CD14-positive monocyte (primary cell): ENCODE data around the gene TNFAIP8. TPM values are rescaled to one million over a fixed set of nuclear protein-coding genes. Genes with fewer than 3 reads are reported as not detected.

Experiments
- DNase-seq, 3 donors: peaks; one replicate each; pipeline ENCODE4 v3.0.0-alpha.2; 2011 to 2022
- H2AFZ ChIP-seq: 2 replicates; pipeline ENCODE4 v1.6.0; 2012; ENCODE audit warnings: mild to moderate bottlenecking, low read depth, low read length, inconsistent platforms; ENCODE audit not compliant: insufficient read depth, poor library complexity, severe bottlenecking
- H3K27ac ChIP-seq, 2 donors: 1 replicate in 1 of 2; 2 replicates in 1 of 2; pipeline ENCODE4 v1.5.1; 2012 to 2013; ENCODE audit warnings: low read length in 2 of 2, control low read depth in 1 of 2, inconsistent platforms in 1 of 2, low read depth in 1 of 2, mild to moderate bottlenecking in 1 of 2
- H3K27me3 ChIP-seq, 2 donors: one replicate each; pipeline versions ENCODE4 v1.6.0 to v1.6.1; 2011 to 2013; ENCODE audit warnings: low read length in 2 of 2; ENCODE audit not compliant: control insufficient read depth in 2 of 2, insufficient read depth in 2 of 2
- H3K36me3 ChIP-seq, 2 donors: replicated peaks in 1 of 2; 1 replicate in 1 of 2; 2 replicates in 1 of 2; pipeline versions ENCODE4 v1.5.1 to v1.6.1; 2012 to 2013; ENCODE audit warnings: low read length in 2 of 2, control low read depth in 1 of 2, inconsistent platforms in 1 of 2, mild to moderate bottlenecking in 1 of 2; ENCODE audit not compliant: insufficient read depth in 2 of 2, control insufficient read depth in 1 of 2
- H3K4me1 ChIP-seq, 2 donors: 1 replicate in 1 of 2; 2 replicates in 1 of 2; pipeline versions ENCODE4 v1.5.1 to v1.6.1; 2012 to 2013; ENCODE audit warnings: low read length in 2 of 2, control low read depth in 1 of 2, inconsistent platforms in 1 of 2, mild to moderate bottlenecking in 1 of 2, moderate library complexity in 1 of 2; ENCODE audit not compliant: insufficient read depth in 2 of 2, control insufficient read depth in 1 of 2
- H3K4me2 ChIP-seq: replicated peaks from 2 replicates; pipeline ENCODE3; 2012; ENCODE audit warnings: low read length, moderate library complexity, mild to moderate bottlenecking; ENCODE audit not compliant: poor library complexity, severe bottlenecking; ENCODE audit errors: extremely low read depth
- H3K4me3 ChIP-seq, 3 experiments: fragments of 200-600 bp in 1 of 3; sonication (generic) in 1 of 3; replicated peaks in 1 of 3; 1 replicate in 2 of 3; 2 replicates in 1 of 3; pipeline ENCODE4 v1.5.1; 2011 to 2013; ENCODE audit warnings: low read length in 3 of 3, mild to moderate bottlenecking in 3 of 3, control low read depth in 2 of 3, low read depth in 2 of 3, inconsistent platforms in 1 of 3, moderate library complexity in 1 of 3
- H3K79me2 ChIP-seq: 2 replicates; pipeline ENCODE4 v1.6.0; 2012; ENCODE audit warnings: mild to moderate bottlenecking, control low read depth, inconsistent platforms, low read length, moderate library complexity; ENCODE audit not compliant: insufficient read depth
- H3K9ac ChIP-seq: 2 replicates; pipeline ENCODE4 v1.6.0; 2017; ENCODE audit warnings: low read length, mild to moderate bottlenecking; ENCODE audit not compliant: insufficient read depth, poor library complexity, severe bottlenecking
- H3K9me3 ChIP-seq, 2 donors: replicated peaks in 1 of 2; 1 replicate in 1 of 2; 2 replicates in 1 of 2; pipeline versions ENCODE4 v1.5.1 to v1.6.1; 2012 to 2013; ENCODE audit warnings: low read length in 2 of 2, control low read depth in 1 of 2; ENCODE audit not compliant: control insufficient read depth in 1 of 2, insufficient read depth in 1 of 2
- H4K20me1 ChIP-seq: 2 replicates; pipeline ENCODE4 v1.6.0; 2012; ENCODE audit warnings: mild to moderate bottlenecking, low read length, control low read depth, moderate library complexity; ENCODE audit not compliant: insufficient read depth
- H3K27ac Mint-ChIP-seq, 7 donors: one replicate each; pipeline ENCODE4 v1.8.0; 2020; ENCODE audit warnings: mild to moderate bottlenecking in 7 of 7, mixed read lengths in 7 of 7, moderate library complexity in 6 of 7, inconsistent platforms in 2 of 7
- H3K27me3 Mint-ChIP-seq, 3 donors: one replicate each; pipeline ENCODE4 v1.8.0; 2021 to 2022; ENCODE audit warnings: low read depth in 3 of 3, mild to moderate bottlenecking in 3 of 3, mixed read lengths in 3 of 3, moderate library complexity in 3 of 3, inconsistent platforms in 1 of 3
- H3K36me3 Mint-ChIP-seq, 2 donors: one replicate each; pipeline ENCODE4 v1.8.0; 2020; ENCODE audit warnings: mixed read lengths in 2 of 2, inconsistent platforms in 1 of 2, mild to moderate bottlenecking in 1 of 2
- H3K4me1 Mint-ChIP-seq: one replicate; pipeline ENCODE4 v1.8.0; 2020; ENCODE audit warnings: mild to moderate bottlenecking, mixed read lengths
- H3K4me3 Mint-ChIP-seq, 2 donors: one replicate each; pipeline ENCODE4 v1.8.0; 2020; ENCODE audit warnings: mild to moderate bottlenecking in 2 of 2, mixed read lengths in 2 of 2, moderate library complexity in 1 of 2
- H3K9me3 Mint-ChIP-seq, 7 donors: one replicate each; pipeline ENCODE4 v1.8.0; 2020 to 2022; ENCODE audit warnings: mixed read lengths in 7 of 7, mild to moderate bottlenecking in 6 of 7, moderate library complexity in 6 of 7, inconsistent platforms in 2 of 7
- WGBS: methylation state at CpG from one replicate; pipeline ENCODE4 v1.1.5; 2013; ENCODE audit warnings: missing lambda C conversion rate; ENCODE audit not compliant: insufficient coverage; 5-methylcytosine and 5-hydroxymethylcytosine counted together
- intact Hi-C, 2 donors: fragments of 100-400 bp; cut with micrococcal nuclease; formaldehyde crosslinking; loops; one replicate each; pipeline versions ENCODE4 v1.15.0 to v1.15.1; 2023
- polyA plus RNA-seq, 3 donors: library from polyadenylated mRNA; depleted of rRNA in 1 of 3; unstranded in 2 of 3; stranded (reverse) in 1 of 3; fragments of 300-500 nt in 2 of 3; fragments of >200 nt in 1 of 3; fragmentation: Illumina TruSeq in 2 of 3; gene quantifications; 1 replicate in 2 of 3; 2 replicates in 1 of 3; pipeline ENCODE4 v1.2.3, GENCODE V29; 2012 to 2021
- TF ChIP-seq, protein P1 (sequence below): fragments of 200-600 bp; IDR thresholded peaks from one replicate; pipeline ENCODE4 v1.8.0; 2022; ENCODE audit warnings: antibody characterized with exemption, mild to moderate bottlenecking

TNFAIP8 gene
- polyA plus RNA-seq, 3 donors: 20.6 to 55.5 (median 47.0) TPM

DNA sequence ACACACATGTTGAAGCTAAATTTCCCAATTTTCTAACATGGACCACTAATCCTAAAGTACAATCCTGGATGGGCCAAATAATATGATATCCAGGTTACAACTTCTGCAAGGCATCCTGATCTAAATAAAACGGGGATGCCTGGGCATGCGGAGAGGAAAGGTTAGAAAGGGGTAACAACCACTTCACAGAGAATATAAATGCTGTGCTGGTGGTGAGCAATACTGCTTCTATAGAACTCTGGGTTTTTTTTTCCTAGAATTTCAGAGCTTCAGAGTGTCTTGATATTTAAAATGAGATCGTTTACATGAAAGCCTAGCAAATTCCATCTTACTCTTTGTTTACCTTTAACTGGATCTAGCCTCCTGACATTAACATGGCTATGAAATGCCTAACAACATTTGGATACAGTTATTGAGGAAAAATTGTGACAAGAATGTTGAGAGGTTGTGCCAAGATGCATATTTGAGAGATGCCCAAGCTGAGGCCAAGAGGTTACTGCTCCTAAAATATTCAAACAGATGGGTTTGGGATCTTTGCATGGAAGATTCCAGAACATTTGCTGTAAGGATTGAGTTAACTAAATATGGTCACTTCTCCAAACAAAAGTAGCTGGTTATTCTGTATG, 22.4 kb downstream of the TNFAIP8 start:
- Mint-ChIP-seq H3K9me3 (no peaks in the 10 kb centered on the region), H3K27ac (peak overlapping the region in 3 of 7 donors; percentile 44 to 61 (median 47)), H3K36me3 (peaks cover 15 to 17% of the 10 kb centered on the region in 2 donors), H3K27me3 (no peaks in the 10 kb centered on the region), H3K4me1 (peaks cover 30% of the 10 kb centered on the region), H3K4me3 (no peak overlapping the region)
- no peak overlapping the region for H3K9ac ChIP-seq
- intact Hi-C loops: no loop called here
- H3K9me3 ChIP-seq: no peaks in the 10 kb centered on the region
- H2AFZ ChIP-seq: no peak overlapping the region
- peaks cover 100% of the 10 kb centered on the region for H3K79me2 ChIP-seq
- TF ChIP-seq, protein P1, sequence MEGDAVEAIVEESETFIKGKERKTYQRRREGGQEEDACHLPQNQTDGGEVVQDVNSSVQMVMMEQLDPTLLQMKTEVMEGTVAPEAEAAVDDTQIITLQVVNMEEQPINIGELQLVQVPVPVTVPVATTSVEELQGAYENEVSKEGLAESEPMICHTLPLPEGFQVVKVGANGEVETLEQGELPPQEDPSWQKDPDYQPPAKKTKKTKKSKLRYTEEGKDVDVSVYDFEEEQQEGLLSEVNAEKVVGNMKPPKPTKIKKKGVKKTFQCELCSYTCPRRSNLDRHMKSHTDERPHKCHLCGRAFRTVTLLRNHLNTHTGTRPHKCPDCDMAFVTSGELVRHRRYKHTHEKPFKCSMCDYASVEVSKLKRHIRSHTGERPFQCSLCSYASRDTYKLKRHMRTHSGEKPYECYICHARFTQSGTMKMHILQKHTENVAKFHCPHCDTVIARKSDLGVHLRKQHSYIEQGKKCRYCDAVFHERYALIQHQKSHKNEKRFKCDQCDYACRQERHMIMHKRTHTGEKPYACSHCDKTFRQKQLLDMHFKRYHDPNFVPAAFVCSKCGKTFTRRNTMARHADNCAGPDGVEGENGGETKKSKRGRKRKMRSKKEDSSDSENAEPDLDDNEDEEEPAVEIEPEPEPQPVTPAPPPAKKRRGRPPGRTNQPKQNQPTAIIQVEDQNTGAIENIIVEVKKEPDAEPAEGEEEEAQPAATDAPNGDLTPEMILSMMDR: no peak
- no peaks in the 10 kb centered on the region for H3K27me3 ChIP-seq
- no peak overlapping the region for H3K4me3 ChIP-seq
- no peak overlapping the region for H3K4me2 ChIP-seq
- H3K27ac ChIP-seq: peak overlapping the region in 1 of 2 donors; percentile 27
- no CpG with 5 or more reads among the region's 3 CpGs for WGBS
- no peak for DNase-seq
- H4K20me1 ChIP-seq: peaks cover 100% of the 10 kb centered on the region
- H3K4me1 ChIP-seq: peaks cover 0 to 20% of the 10 kb centered on the region in 2 donors
- peaks cover 6 to 30% of the 10 kb centered on the region in 2 donors for H3K36me3 ChIP-seq

GRCh38 chr5:119379096-119379495, 23.3 kb downstream of the TNFAIP8 start:
- Histone ChIP-seq H3K27me3 (no peaks in the 10 kb centered on the region), H3K9me3 (no peaks in the 10 kb centered on the region), H3K36me3 (peaks cover 6 to 24% of the 10 kb centered on the region in 2 donors), H3K27ac (peak overlapping the region in 1 of 2 donors; percentile 20), H3K9ac (no peak overlapping the region), H3K79me2 (peaks cover 100% of the 10 kb centered on the region), H3K4me2 (no peak overlapping the region), H4K20me1 (peaks cover 100% of the 10 kb centered on the region), H3K4me3 (no peak overlapping the region), H3K4me1 (peaks cover 0 to 20% of the 10 kb centered on the region in 2 donors), H2AFZ (no peak overlapping the region)
- no peaks in the 10 kb centered on the region for H3K9me3 Mint-ChIP-seq
- 100% methylated on average over 1 of the region's 2 CpGs for WGBS
- TF ChIP-seq, protein P1: no peak
- H3K4me3 Mint-ChIP-seq: no peak overlapping the region
- peaks cover 38% of the 10 kb centered on the region for H3K4me1 Mint-ChIP-seq
- DNase-seq: no peak
- intact Hi-C loops: no loop called here
- H3K27ac Mint-ChIP-seq: peak overlapping the region in 4 of 7 donors; percentile 13 to 81 (median 44)
- no peaks in the 10 kb centered on the region for H3K27me3 Mint-ChIP-seq
- peaks cover 9 to 16% of the 10 kb centered on the region in 2 donors for H3K36me3 Mint-ChIP-seq
